HG03342 (cell line): Measurements from ENCODE around the gene USP5.

Experiments
- ATAC-seq: cut with Tn5 transposase; IDR thresholded peaks from one replicate; pipeline ENCODE4 v1.9.1; 2021; ENCODE audit warnings: mild to moderate bottlenecking, moderate library complexity; ENCODE audit not compliant: unreplicated experiment

The USP5 gene

GRCh38 chr12:6851921-6852650, at the start of gene USP5:
Gene USP5 (plus strand): TSS chr12:6852150. CDS start chr12:6852180, 30 bp downstream.
- peak; percentile 75 for ATAC-seq

GRCh38 chr12:6807170-6807569, 44.8 kb upstream of the USP5 start:
- no peak for ATAC-seq

GRCh38 chr12:6809056-6809455, 42.9 kb upstream of the USP5 start:
- no peak for ATAC-seq

GRCh38 chr12:6810758-6811157, 41.2 kb upstream of the USP5 start:
- ATAC-seq = no peak

- no peak for ATAC-seq
Measured at GRCh38 chr12:6813363-6813762, 38.6 kb upstream of the USP5 start.

- ATAC-seq = no peak
Measured at GRCh38 chr12:6816598-6816997, 35.4 kb upstream of the USP5 start.

GRCh38 chr12:6817098-6817497, 34.9 kb upstream of the USP5 start:
- ATAC-seq = no peak

- ATAC-seq = no peak
Measured at GRCh38 chr12:6817662-6818157, 34.2 kb upstream of the USP5 start.

GRCh38 chr12:6818222-6818621, 33.7 kb upstream of the USP5 start:
- no peak for ATAC-seq

GRCh38 chr12:6818645-6819044, 33.3 kb upstream of the USP5 start:
- no peak for ATAC-seq

GRCh38 chr12:6819106-6820030, 32.6 kb upstream of the USP5 start:
- ATAC-seq = no peak

GRCh38 chr12:6820166-6820565, 31.8 kb upstream of the USP5 start:
- no peak for ATAC-seq

GRCh38 chr12:6821591-6822425, 30.1 kb upstream of the USP5 start, which contains the start of gene GPR162:
Gene GPR162 (plus strand): TSS chr12:6821821. CDS start chr12:6823899, 2,078 bp downstream.
- ATAC-seq = no peak

GRCh38 chr12:6822426-6823135, 29.4 kb upstream of the USP5 start:
- no peak for ATAC-seq

GRCh38 chr12:6823182-6824084, 28.5 kb upstream of the USP5 start:
- ATAC-seq = no peak

GRCh38 chr12:6824085-6824775, 27.7 kb upstream of the USP5 start:
- ATAC-seq = no peak

GRCh38 chr12:6824901-6825381, 27.0 kb upstream of the USP5 start:
- no peak for ATAC-seq

- ATAC-seq = no peak
Measured at GRCh38 chr12:6825398-6826124, 26.4 kb upstream of the USP5 start.
